HepG2 (cell line): ENCODE measurements around the gene CMTM8. TPM values are rescaled to one million over a fixed set of nuclear protein-coding genes. Genes with fewer than 3 reads are reported as not detected.
A peak's percentile ranks its signal among the peaks of the same experiment; 100 is the strongest.

ENCODE experiments used
- ARNT2 ChIP-seq: sonication (generic); formaldehyde crosslinking; IDR thresholded peaks from 2 replicates; pipeline ENCODE4 v1.8.0; 2022; ENCODE audit warnings: mild to moderate bottlenecking, low read depth, missing genetic modification reagents, moderate library complexity
- ASH2L ChIP-seq: fragments of 300-600, 200-600 bp; sonication (generic); IDR thresholded peaks from 2 replicates; pipeline ENCODE4 v1.7.0; 2017; ENCODE audit warnings: low read depth, mild to moderate bottlenecking, moderate library complexity, mixed read lengths, low read length; ENCODE audit not compliant: insufficient read length
- KLF15 ChIP-seq: sonication (generic); formaldehyde crosslinking; IDR thresholded peaks from 2 replicates; pipeline ENCODE4 v1.8.1; 2023; ENCODE audit warnings: borderline replicate concordance, mild to moderate bottlenecking, inconsistent platforms, missing genetic modification reagents, mixed read lengths
- KMT2A ChIP-seq: sonication (generic); formaldehyde crosslinking; IDR thresholded peaks from 2 replicates; pipeline ENCODE4 v1.4.0; 2020; ENCODE audit warnings: missing genetic modification reagents
- MAZ ChIP-seq, 2 experiments: sonication (generic) in 1 of 2; formaldehyde crosslinking in 1 of 2; IDR thresholded peaks; 2 replicates each; pipeline versions ENCODE4 v1.5.0 to v1.6.1; 2012 to 2020; ENCODE audit warnings: low read depth in 2 of 2, mild to moderate bottlenecking in 2 of 2, borderline replicate concordance in 1 of 2, improper control_type of control experiment in 1 of 2, low read length in 1 of 2, missing genetic modification reagents in 1 of 2, moderate library complexity in 1 of 2
- ZNF160 ChIP-seq: sonication (generic); formaldehyde crosslinking; IDR thresholded peaks from 2 replicates; pipeline ENCODE4 v1.8.0; 2022; ENCODE audit warnings: mild to moderate bottlenecking, inconsistent platforms, missing genetic modification reagents
- polyA plus RNA-seq, 8 experiments: library from polyadenylated mRNA; depleted of rRNA in 3 of 8; stranded (reverse) in 7 of 8; unstranded in 1 of 8; fragments of >200 nt; fragmentation: Illumina TruSeq in 4 of 8; extraction: Trizol in 4 of 8; gene quantifications; 2 replicates each; pipeline versions ENCODE4 v1.2.1 to v1.2.3, GENCODE V29; 2011 to 2016; ENCODE audit warnings: low read depth in 4 of 8, missing spikeins in 1 of 8, mixed read lengths in 1 of 8; ENCODE audit not compliant: insufficient read depth in 1 of 8
- total RNA-seq, 5 experiments: library from RNA; depleted of rRNA; stranded (reverse); fragments of >200 nt; fragmentation: Illumina TruSeq; extraction: Trizol; gene quantifications; 2 replicates each; pipeline ENCODE4 v1.2.3, GENCODE V29; 2016; ENCODE audit warnings: low read depth in 1 of 5
- TF ChIP-seq, protein P1 (sequence below): sonication (generic); formaldehyde crosslinking; IDR thresholded peaks from 2 replicates; pipeline ENCODE4 v1.4.0; 2020; ENCODE audit warnings: missing genetic modification reagents, mild to moderate bottlenecking, borderline replicate concordance
- TF ChIP-seq, protein P2 (sequence below): sonication (generic); formaldehyde crosslinking; IDR thresholded peaks from 2 replicates; pipeline ENCODE4 v1.5.0; 2020; ENCODE audit warnings: mild to moderate bottlenecking, missing genetic modification reagents, borderline replicate concordance
- TF ChIP-seq, protein P3 (sequence below): sonication (generic); formaldehyde crosslinking; IDR thresholded peaks from 2 replicates; pipeline ENCODE4 v1.4.0; 2020; ENCODE audit warnings: missing genetic modification reagents
- TF ChIP-seq, protein P4 (sequence below): IDR thresholded peaks from 2 replicates; pipeline ENCODE4 v1.4.0; 2020; ENCODE audit warnings: mild to moderate bottlenecking, missing genetic modification reagents

CMTM8 gene
- total and polyA plus RNA-seq, 2 of the 13 experiments (the other 11 are each of a cell fraction or from before 2014, with no cell fraction given): 8.9 to 15.8 TPM

DNA sequence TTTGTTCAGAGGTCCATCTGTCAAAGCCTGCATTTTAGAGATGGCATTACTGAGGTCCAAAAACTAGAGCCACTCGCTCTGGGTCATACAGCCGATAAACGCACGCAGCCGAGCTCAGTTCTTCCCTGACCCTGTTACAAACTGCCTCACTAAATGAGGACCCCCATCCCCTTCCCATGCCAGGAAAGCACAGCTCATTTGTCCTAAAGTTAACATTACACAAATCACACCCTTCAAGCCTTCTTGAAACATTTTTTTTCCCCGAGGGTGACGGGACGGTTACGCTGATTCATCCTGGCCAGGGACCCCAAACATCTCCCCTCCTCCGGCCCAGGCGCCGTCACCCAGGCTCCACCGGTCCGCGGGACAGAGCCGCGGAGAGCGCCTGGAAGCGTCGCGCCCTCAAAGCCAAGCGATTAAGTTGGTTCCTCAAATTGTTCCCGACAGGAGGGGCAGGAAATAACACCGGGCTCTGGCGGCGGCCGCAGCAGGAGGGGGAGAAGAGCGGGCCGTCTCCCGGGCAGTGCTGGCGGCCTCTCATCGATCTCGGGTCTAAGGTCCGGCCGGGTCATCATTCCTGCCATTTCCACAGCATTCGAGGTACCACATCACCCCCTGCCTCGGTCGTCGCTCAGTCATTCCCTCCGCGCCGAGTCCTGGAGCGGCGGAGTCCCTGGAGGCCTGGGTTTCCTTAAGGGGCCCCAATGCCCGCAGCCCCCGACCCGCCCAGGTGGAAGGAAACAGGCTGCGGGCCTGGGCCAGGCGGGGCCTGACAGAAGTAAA lies 619 bp upstream of the CMTM8 start (continued):
- TF ChIP-seq, protein P1, sequence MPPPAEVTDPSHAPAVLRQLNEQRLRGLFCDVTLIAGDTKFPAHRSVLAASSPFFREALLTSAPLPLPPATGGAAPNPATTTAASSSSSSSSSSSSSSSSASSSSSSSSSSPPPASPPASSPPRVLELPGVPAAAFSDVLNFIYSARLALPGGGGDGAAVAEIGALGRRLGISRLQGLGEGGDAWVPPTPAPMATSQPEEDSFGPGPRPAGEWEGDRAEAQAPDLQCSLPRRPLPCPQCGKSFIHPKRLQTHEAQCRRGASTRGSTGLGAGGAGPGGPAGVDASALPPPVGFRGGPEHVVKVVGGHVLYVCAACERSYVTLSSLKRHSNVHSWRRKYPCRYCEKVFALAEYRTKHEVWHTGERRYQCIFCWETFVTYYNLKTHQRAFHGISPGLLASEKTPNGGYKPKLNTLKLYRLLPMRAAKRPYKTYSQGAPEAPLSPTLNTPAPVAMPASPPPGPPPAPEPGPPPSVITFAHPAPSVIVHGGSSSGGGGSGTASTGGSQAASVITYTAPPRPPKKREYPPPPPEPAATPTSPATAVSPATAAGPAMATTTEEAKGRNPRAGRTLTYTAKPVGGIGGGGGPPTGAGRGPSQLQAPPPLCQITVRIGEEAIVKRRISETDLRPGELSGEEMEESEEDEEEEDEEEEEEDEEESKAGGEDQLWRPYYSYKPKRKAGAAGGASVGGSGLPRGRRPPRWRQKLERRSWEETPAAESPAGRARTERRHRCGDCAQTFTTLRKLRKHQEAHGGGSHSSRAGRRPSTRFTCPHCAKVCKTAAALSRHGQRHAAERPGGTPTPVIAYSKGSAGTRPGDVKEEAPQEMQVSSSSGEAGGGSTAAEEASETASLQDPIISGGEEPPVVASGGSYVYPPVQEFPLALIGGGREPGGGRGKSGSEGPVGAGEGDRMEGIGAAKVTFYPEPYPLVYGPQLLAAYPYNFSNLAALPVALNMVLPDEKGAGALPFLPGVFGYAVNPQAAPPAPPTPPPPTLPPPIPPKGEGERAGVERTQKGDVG (CRISPR knock-in tag): peak; percentile 83; the same call in 1 of the 2 replicates
- TF ChIP-seq KMT2A (CRISPR knock-in tag) (peak; percentile 73; the same call in 1 of the 2 replicates), MAZ (IDR thresholded peaks at IDR 0.05; ENCODE audit: borderline replicate concordance, low read depth, low read length) (no peak; the same call in 1 of the 2 replicates), MAZ (CRISPR knock-in tag; IDR thresholded peaks at IDR 0.05; ENCODE audit: low read depth) (peak; percentile 28; the same call in 1 of the 2 replicates), KLF15 (CRISPR knock-in tag) (no peak), ZNF160 (peak; percentile 51; the same call in 1 of the 2 replicates), ARNT2 (CRISPR knock-in tag) (peak; percentile 55; the same call in 1 of the 2 replicates), ASH2L (peak; percentile 69)
- TF ChIP-seq, protein P2, sequence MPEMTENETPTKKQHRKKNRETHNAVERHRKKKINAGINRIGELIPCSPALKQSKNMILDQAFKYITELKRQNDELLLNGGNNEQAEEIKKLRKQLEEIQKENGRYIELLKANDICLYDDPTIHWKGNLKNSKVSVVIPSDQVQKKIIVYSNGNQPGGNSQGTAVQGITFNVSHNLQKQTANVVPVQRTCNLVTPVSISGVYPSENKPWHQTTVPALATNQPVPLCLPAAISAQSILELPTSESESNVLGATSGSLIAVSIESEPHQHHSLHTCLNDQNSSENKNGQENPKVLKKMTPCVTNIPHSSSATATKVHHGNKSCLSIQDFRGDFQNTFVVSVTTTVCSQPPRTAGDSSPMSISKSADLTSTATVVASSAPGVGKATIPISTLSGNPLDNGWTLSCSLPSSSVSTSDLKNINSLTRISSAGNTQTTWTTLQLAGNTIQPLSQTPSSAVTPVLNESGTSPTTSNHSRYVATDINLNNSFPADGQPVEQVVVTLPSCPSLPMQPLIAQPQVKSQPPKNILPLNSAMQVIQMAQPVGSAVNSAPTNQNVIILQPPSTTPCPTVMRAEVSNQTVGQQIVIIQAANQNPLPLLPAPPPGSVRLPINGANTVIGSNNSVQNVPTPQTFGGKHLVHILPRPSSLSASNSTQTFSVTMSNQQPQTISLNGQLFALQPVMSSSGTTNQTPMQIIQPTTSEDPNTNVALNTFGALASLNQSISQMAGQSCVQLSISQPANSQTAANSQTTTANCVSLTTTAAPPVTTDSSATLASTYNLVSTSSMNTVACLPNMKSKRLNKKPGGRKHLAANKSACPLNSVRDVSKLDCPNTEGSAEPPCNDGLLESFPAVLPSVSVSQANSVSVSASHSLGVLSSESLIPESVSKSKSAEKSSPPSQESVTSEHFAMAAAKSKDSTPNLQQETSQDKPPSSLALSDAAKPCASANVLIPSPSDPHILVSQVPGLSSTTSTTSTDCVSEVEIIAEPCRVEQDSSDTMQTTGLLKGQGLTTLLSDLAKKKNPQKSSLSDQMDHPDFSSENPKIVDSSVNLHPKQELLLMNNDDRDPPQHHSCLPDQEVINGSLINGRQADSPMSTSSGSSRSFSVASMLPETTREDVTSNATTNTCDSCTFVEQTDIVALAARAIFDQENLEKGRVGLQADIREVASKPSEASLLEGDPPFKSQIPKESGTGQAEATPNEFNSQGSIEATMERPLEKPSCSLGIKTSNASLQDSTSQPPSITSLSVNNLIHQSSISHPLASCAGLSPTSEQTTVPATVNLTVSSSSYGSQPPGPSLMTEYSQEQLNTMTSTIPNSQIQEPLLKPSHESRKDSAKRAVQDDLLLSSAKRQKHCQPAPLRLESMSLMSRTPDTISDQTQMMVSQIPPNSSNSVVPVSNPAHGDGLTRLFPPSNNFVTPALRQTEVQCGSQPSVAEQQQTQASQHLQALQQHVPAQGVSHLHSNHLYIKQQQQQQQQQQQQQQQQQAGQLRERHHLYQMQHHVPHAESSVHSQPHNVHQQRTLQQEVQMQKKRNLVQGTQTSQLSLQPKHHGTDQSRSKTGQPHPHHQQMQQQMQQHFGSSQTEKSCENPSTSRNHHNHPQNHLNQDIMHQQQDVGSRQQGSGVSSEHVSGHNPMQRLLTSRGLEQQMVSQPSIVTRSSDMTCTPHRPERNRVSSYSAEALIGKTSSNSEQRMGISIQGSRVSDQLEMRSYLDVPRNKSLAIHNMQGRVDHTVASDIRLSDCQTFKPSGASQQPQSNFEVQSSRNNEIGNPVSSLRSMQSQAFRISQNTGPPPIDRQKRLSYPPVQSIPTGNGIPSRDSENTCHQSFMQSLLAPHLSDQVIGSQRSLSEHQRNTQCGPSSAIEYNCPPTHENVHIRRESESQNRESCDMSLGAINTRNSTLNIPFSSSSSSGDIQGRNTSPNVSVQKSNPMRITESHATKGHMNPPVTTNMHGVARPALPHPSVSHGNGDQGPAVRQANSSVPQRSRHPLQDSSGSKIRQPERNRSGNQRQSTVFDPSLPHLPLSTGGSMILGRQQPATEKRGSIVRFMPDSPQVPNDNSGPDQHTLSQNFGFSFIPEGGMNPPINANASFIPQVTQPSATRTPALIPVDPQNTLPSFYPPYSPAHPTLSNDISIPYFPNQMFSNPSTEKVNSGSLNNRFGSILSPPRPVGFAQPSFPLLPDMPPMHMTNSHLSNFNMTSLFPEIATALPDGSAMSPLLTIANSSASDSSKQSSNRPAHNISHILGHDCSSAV (CRISPR knock-in tag): peak; percentile 63; the same call in 1 of the 2 replicates
- TF ChIP-seq, protein P3, sequence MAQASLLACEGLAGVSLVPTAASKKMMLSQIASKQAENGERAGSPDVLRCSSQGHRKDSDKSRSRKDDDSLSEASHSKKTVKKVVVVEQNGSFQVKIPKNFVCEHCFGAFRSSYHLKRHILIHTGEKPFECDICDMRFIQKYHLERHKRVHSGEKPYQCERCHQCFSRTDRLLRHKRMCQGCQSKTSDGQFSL (CRISPR knock-in tag): no peak
- TF ChIP-seq, protein P4, sequence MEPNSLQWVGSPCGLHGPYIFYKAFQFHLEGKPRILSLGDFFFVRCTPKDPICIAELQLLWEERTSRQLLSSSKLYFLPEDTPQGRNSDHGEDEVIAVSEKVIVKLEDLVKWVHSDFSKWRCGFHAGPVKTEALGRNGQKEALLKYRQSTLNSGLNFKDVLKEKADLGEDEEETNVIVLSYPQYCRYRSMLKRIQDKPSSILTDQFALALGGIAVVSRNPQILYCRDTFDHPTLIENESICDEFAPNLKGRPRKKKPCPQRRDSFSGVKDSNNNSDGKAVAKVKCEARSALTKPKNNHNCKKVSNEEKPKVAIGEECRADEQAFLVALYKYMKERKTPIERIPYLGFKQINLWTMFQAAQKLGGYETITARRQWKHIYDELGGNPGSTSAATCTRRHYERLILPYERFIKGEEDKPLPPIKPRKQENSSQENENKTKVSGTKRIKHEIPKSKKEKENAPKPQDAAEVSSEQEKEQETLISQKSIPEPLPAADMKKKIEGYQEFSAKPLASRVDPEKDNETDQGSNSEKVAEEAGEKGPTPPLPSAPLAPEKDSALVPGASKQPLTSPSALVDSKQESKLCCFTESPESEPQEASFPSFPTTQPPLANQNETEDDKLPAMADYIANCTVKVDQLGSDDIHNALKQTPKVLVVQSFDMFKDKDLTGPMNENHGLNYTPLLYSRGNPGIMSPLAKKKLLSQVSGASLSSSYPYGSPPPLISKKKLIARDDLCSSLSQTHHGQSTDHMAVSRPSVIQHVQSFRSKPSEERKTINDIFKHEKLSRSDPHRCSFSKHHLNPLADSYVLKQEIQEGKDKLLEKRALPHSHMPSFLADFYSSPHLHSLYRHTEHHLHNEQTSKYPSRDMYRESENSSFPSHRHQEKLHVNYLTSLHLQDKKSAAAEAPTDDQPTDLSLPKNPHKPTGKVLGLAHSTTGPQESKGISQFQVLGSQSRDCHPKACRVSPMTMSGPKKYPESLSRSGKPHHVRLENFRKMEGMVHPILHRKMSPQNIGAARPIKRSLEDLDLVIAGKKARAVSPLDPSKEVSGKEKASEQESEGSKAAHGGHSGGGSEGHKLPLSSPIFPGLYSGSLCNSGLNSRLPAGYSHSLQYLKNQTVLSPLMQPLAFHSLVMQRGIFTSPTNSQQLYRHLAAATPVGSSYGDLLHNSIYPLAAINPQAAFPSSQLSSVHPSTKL (CRISPR knock-in tag): peak; percentile 87
